ENCODE data around the gene PER2.

- TF ChIP-seq, protein P1, sequence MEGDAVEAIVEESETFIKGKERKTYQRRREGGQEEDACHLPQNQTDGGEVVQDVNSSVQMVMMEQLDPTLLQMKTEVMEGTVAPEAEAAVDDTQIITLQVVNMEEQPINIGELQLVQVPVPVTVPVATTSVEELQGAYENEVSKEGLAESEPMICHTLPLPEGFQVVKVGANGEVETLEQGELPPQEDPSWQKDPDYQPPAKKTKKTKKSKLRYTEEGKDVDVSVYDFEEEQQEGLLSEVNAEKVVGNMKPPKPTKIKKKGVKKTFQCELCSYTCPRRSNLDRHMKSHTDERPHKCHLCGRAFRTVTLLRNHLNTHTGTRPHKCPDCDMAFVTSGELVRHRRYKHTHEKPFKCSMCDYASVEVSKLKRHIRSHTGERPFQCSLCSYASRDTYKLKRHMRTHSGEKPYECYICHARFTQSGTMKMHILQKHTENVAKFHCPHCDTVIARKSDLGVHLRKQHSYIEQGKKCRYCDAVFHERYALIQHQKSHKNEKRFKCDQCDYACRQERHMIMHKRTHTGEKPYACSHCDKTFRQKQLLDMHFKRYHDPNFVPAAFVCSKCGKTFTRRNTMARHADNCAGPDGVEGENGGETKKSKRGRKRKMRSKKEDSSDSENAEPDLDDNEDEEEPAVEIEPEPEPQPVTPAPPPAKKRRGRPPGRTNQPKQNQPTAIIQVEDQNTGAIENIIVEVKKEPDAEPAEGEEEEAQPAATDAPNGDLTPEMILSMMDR (IDR thresholded peaks at IDR 0.05) = no peak
- TF ChIP-seq EP300 (IDR thresholded peaks at IDR 0.05) = no peak
- no peak for TF ChIP-seq POLR2A (IDR thresholded peaks at IDR 0.05)
These were observed 18.7 kb downstream of the PER2 start for GRCh38 chr2:238269741-238270140.
